CD14-positive monocyte (primary cell): ENCODE results near the gene BEND4. TPM values are rescaled to one million over a fixed set of nuclear protein-coding genes. Genes with fewer than 3 reads are reported as not detected.

Experiments
- DNase-seq, 3 donors: peaks; one replicate each; pipeline ENCODE4 v3.0.0-alpha.2; 2011 to 2022
- H2AFZ ChIP-seq: 2 replicates; pipeline ENCODE4 v1.6.0; 2012; ENCODE audit warnings: mild to moderate bottlenecking, low read depth, low read length, inconsistent platforms; ENCODE audit not compliant: insufficient read depth, poor library complexity, severe bottlenecking
- H3K27ac ChIP-seq, 2 donors: 1 replicate in 1 of 2; 2 replicates in 1 of 2; pipeline ENCODE4 v1.5.1; 2012 to 2013; ENCODE audit warnings: low read length in 2 of 2, control low read depth in 1 of 2, inconsistent platforms in 1 of 2, low read depth in 1 of 2, mild to moderate bottlenecking in 1 of 2
- H3K27me3 ChIP-seq, 2 donors: one replicate each; pipeline versions ENCODE4 v1.6.0 to v1.6.1; 2011 to 2013; ENCODE audit warnings: low read length in 2 of 2; ENCODE audit not compliant: control insufficient read depth in 2 of 2, insufficient read depth in 2 of 2
- H3K36me3 ChIP-seq, 2 donors: replicated peaks in 1 of 2; 1 replicate in 1 of 2; 2 replicates in 1 of 2; pipeline versions ENCODE4 v1.5.1 to v1.6.1; 2012 to 2013; ENCODE audit warnings: low read length in 2 of 2, control low read depth in 1 of 2, inconsistent platforms in 1 of 2, mild to moderate bottlenecking in 1 of 2; ENCODE audit not compliant: insufficient read depth in 2 of 2, control insufficient read depth in 1 of 2
- H3K4me1 ChIP-seq, 2 donors: 1 replicate in 1 of 2; 2 replicates in 1 of 2; pipeline versions ENCODE4 v1.5.1 to v1.6.1; 2012 to 2013; ENCODE audit warnings: low read length in 2 of 2, control low read depth in 1 of 2, inconsistent platforms in 1 of 2, mild to moderate bottlenecking in 1 of 2, moderate library complexity in 1 of 2; ENCODE audit not compliant: insufficient read depth in 2 of 2, control insufficient read depth in 1 of 2
- H3K4me2 ChIP-seq: replicated peaks from 2 replicates; pipeline ENCODE3; 2012; ENCODE audit warnings: low read length, moderate library complexity, mild to moderate bottlenecking; ENCODE audit not compliant: poor library complexity, severe bottlenecking; ENCODE audit errors: extremely low read depth
- H3K4me3 ChIP-seq, 3 experiments: fragments of 200-600 bp in 1 of 3; sonication (generic) in 1 of 3; replicated peaks in 1 of 3; 1 replicate in 2 of 3; 2 replicates in 1 of 3; pipeline ENCODE4 v1.5.1; 2011 to 2013; ENCODE audit warnings: low read length in 3 of 3, mild to moderate bottlenecking in 3 of 3, control low read depth in 2 of 3, low read depth in 2 of 3, inconsistent platforms in 1 of 3, moderate library complexity in 1 of 3
- H3K79me2 ChIP-seq: 2 replicates; pipeline ENCODE4 v1.6.0; 2012; ENCODE audit warnings: mild to moderate bottlenecking, control low read depth, inconsistent platforms, low read length, moderate library complexity; ENCODE audit not compliant: insufficient read depth
- H3K9ac ChIP-seq: 2 replicates; pipeline ENCODE4 v1.6.0; 2017; ENCODE audit warnings: low read length, mild to moderate bottlenecking; ENCODE audit not compliant: insufficient read depth, poor library complexity, severe bottlenecking
- H3K9me3 ChIP-seq, 2 donors: replicated peaks in 1 of 2; 1 replicate in 1 of 2; 2 replicates in 1 of 2; pipeline versions ENCODE4 v1.5.1 to v1.6.1; 2012 to 2013; ENCODE audit warnings: low read length in 2 of 2, control low read depth in 1 of 2; ENCODE audit not compliant: control insufficient read depth in 1 of 2, insufficient read depth in 1 of 2
- H4K20me1 ChIP-seq: 2 replicates; pipeline ENCODE4 v1.6.0; 2012; ENCODE audit warnings: mild to moderate bottlenecking, low read length, control low read depth, moderate library complexity; ENCODE audit not compliant: insufficient read depth
- H3K27ac Mint-ChIP-seq, 7 donors: one replicate each; pipeline ENCODE4 v1.8.0; 2020; ENCODE audit warnings: mild to moderate bottlenecking in 7 of 7, mixed read lengths in 7 of 7, moderate library complexity in 6 of 7, inconsistent platforms in 2 of 7
- H3K27me3 Mint-ChIP-seq, 3 donors: one replicate each; pipeline ENCODE4 v1.8.0; 2021 to 2022; ENCODE audit warnings: low read depth in 3 of 3, mild to moderate bottlenecking in 3 of 3, mixed read lengths in 3 of 3, moderate library complexity in 3 of 3, inconsistent platforms in 1 of 3
- H3K36me3 Mint-ChIP-seq, 2 donors: one replicate each; pipeline ENCODE4 v1.8.0; 2020; ENCODE audit warnings: mixed read lengths in 2 of 2, inconsistent platforms in 1 of 2, mild to moderate bottlenecking in 1 of 2
- H3K4me1 Mint-ChIP-seq: one replicate; pipeline ENCODE4 v1.8.0; 2020; ENCODE audit warnings: mild to moderate bottlenecking, mixed read lengths
- H3K4me3 Mint-ChIP-seq, 2 donors: one replicate each; pipeline ENCODE4 v1.8.0; 2020; ENCODE audit warnings: mild to moderate bottlenecking in 2 of 2, mixed read lengths in 2 of 2, moderate library complexity in 1 of 2
- H3K9me3 Mint-ChIP-seq, 7 donors: one replicate each; pipeline ENCODE4 v1.8.0; 2020 to 2022; ENCODE audit warnings: mixed read lengths in 7 of 7, mild to moderate bottlenecking in 6 of 7, moderate library complexity in 6 of 7, inconsistent platforms in 2 of 7
- CTCF ChIP-seq: fragments of 200-600 bp; IDR thresholded peaks from one replicate; pipeline ENCODE4 v1.8.0; 2022; ENCODE audit warnings: antibody characterized with exemption, mild to moderate bottlenecking
- WGBS: methylation state at CpG from one replicate; pipeline ENCODE4 v1.1.5; 2013; ENCODE audit warnings: missing lambda C conversion rate; ENCODE audit not compliant: insufficient coverage; 5-methylcytosine and 5-hydroxymethylcytosine counted together
- intact Hi-C, 2 donors: fragments of 100-400 bp; cut with micrococcal nuclease; formaldehyde crosslinking; loops; one replicate each; pipeline versions ENCODE4 v1.15.0 to v1.15.1; 2023
- polyA plus RNA-seq, 3 donors: library from polyadenylated mRNA; depleted of rRNA in 1 of 3; unstranded in 2 of 3; stranded (reverse) in 1 of 3; fragments of 300-500 nt in 2 of 3; fragments of >200 nt in 1 of 3; fragmentation: Illumina TruSeq in 2 of 3; gene quantifications; 1 replicate in 2 of 3; 2 replicates in 1 of 3; pipeline ENCODE4 v1.2.3, GENCODE V29; 2012 to 2021

BEND4 gene
- polyA plus RNA-seq, 3 donors = 0.07 to 0.12 TPM; not detected in 1

- Histone ChIP-seq H3K27ac (no peak overlapping the region), H3K36me3 (peaks cover 6 to 26% of the 10 kb centered on the region in 2 donors), H3K27me3 (no peaks in the 10 kb centered on the region), H2AFZ (no peak overlapping the region), H3K4me2 (no peak overlapping the region), H3K79me2 (no peaks in the 10 kb centered on the region), H3K4me1 (no peaks in the 10 kb centered on the region), H4K20me1 (no peaks in the 10 kb centered on the region), H3K4me3 (no peak overlapping the region), H3K9me3 (no peaks in the 10 kb centered on the region), H3K9ac (no peak overlapping the region)
- H3K27ac Mint-ChIP-seq = no peak overlapping the region
- no peaks in the 10 kb centered on the region for H3K4me1 Mint-ChIP-seq
- H3K9me3 Mint-ChIP-seq = peaks cover 0 to 6% (median 0%) of the 10 kb centered on the region in 7 donors
- DNase-seq = no peak
- WGBS = 100% methylated on average over 2 of the region's 6 CpGs
- no peak overlapping the region for H3K4me3 Mint-ChIP-seq
- intact Hi-C loops = no loop called here
- H3K36me3 Mint-ChIP-seq = peaks cover 27 to 40% of the 10 kb centered on the region in 2 donors
- TF ChIP-seq CTCF = no peak
- peaks cover 0 to 1% (median 0%) of the 10 kb centered on the region in 3 donors for H3K27me3 Mint-ChIP-seq
These were observed 64.1 kb downstream of the BEND4 start for GRCh38 chr4:42088386-42088785.

- no peaks in the 10 kb centered on the region for H3K4me1 Mint-ChIP-seq
- no peaks in the 10 kb centered on the region for H3K9me3 Mint-ChIP-seq
- H3K4me3 Mint-ChIP-seq = no peak overlapping the region
- H3K4me3 ChIP-seq = no peak overlapping the region
- no peaks in the 10 kb centered on the region for H3K9me3 ChIP-seq
- no peak overlapping the region for H2AFZ ChIP-seq
- peaks cover 43 to 61% of the 10 kb centered on the region in 2 donors for H3K36me3 Mint-ChIP-seq
- H3K4me1 ChIP-seq = no peaks in the 10 kb centered on the region
- H3K36me3 ChIP-seq = peaks cover 23 to 49% of the 10 kb centered on the region in 2 donors
- no peak overlapping the region for H3K27ac Mint-ChIP-seq
- no peak overlapping the region for H3K4me2 ChIP-seq
- WGBS = no CpG with 5 or more reads among the region's 1 CpG
- H3K27ac ChIP-seq = no peak overlapping the region
- DNase-seq = no peak
- no peaks in the 10 kb centered on the region for H3K27me3 Mint-ChIP-seq
- no peak overlapping the region for H3K9ac ChIP-seq
- intact Hi-C loops = no loop called here
- TF ChIP-seq CTCF = no peak
- no peaks in the 10 kb centered on the region for H3K27me3 ChIP-seq
- no peaks in the 10 kb centered on the region for H4K20me1 ChIP-seq
- no peaks in the 10 kb centered on the region for H3K79me2 ChIP-seq
These were observed 68.6 kb downstream of the BEND4 start for GRCh38 chr4:42083816-42084215.
